ENCODE data around the gene MRPS2.
A peak's percentile ranks its signal among the peaks of the same experiment; 100 is the strongest.
"Not testable (repeated sequence)": the region's sequence is repeated elsewhere in the genome, so short reads cannot be mapped to it uniquely, and the experiment has no call there.

The MRPS2 gene

DNA sequence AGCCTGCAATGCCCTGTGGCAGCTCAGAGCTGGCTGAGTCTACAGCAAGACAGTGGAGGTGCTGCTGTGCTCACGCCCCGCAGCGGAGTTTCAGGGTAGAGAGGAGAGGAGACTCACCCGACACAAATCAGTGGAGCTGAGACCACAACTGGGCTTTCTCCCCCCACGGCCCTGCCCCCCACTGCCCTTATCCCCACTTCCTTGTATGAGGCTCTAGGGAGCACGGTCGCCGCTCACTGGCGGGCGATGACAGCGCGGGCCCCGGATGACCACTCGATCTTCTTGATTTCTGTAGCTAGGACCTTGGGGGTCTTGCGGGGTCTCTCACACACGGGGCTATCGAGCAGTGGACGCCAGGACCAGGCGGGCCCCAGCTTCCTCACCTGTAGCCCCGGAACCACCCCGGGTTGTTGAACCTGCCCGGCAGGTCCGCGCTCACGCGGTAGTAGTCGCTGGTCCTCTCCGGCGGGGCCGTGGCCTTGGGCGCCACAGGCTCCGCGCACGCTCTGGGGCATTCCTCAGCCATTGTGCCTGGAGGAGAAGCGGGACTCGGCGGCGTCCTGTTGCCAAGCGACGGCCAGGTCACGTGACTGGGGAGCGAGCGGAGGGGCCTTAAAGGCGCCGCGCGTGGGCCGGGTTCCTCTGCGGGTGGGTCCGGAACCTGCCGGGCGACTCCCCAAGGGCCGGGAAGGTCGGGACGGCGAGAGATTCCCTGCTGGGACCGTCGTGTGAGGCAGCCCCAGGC lies 984 bp upstream of the MRPS2 start:
- peak; percentile 79 to 83 for DNase-seq (ENCODE audit: low read depth in 2 of 2)

GRCh38 chr9:135500071-135500524 lies 384 bp upstream of the MRPS2 start:
- no peak for DNase-seq (ENCODE audit: low read depth in 2 of 2)

DNA sequence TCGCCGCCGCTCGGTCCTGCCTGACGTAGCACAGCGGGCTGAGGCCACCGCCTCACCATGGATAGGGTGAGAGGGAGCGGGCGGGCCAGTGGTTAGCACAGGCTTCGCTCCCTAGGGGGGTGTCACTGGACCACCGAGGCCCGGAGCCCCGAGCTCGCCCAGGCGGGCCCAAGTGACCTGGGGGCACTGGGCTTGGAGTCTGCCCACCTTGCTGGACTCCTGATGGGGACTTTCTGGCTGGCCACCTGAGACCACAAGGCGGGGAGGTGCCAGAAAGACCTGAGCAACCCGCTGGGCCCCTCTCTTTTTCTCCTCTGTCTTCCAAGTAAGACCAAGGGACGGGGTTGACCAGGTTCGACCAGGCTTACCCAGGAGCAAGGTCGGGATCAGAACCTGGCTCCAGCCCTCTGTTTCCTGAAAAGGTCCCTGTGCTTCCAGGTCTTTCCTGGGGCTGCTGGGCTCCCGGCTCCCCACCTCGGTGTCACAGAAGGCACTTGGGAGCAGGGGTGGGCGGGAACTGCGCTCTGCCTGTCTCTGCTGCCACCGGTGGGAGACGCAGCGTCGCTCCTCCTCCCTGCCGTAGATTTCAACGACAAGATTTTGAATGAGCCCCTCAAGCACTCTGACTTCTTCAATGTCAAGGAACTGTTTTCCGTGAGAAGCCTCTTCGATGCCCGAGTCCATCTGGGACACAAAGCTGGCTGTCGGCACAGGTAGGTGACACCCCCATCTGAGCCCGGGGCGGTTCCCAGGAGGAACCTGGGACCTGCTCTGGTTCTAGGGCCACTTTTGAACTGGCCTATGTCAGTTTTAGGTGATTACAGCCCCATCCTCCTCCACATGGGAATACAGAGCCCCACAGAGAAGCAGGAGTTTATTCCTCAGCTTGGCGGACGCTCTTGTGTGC lies 1.0 kb downstream of the MRPS2 start:
- no peak for DNase-seq (ENCODE audit: low read depth in 2 of 2)

- DNase-seq (ENCODE audit: low read depth in 2 of 2), result no peak
These were observed 1.8 kb downstream of the MRPS2 start for GRCh38 chr9:135502168-135502872.

DNA sequence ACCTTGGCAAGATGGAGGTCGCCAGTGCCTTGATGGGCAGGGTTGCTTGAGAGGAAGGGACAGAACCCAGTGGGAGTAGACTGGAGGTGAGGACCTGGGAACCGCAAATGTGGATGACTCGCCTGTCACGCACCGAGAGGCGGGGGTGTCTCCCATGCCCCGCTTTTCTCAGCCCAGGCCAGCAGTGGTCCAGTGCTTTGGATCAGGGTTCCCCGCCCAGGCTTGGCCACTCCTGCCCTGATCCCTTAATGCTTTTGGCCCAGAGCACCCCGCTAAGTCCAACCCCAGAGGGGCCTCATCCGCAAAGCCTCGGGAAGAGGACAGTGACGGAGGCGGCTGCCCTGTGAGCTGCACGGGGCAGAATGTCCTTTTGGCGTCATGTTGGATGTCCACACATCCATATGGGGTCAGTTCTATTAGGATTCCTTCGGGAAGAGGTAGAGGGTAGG lies 2.4 kb downstream of the MRPS2 start:
- DNase-seq (ENCODE audit: low read depth in 2 of 2), result no peak

DNA sequence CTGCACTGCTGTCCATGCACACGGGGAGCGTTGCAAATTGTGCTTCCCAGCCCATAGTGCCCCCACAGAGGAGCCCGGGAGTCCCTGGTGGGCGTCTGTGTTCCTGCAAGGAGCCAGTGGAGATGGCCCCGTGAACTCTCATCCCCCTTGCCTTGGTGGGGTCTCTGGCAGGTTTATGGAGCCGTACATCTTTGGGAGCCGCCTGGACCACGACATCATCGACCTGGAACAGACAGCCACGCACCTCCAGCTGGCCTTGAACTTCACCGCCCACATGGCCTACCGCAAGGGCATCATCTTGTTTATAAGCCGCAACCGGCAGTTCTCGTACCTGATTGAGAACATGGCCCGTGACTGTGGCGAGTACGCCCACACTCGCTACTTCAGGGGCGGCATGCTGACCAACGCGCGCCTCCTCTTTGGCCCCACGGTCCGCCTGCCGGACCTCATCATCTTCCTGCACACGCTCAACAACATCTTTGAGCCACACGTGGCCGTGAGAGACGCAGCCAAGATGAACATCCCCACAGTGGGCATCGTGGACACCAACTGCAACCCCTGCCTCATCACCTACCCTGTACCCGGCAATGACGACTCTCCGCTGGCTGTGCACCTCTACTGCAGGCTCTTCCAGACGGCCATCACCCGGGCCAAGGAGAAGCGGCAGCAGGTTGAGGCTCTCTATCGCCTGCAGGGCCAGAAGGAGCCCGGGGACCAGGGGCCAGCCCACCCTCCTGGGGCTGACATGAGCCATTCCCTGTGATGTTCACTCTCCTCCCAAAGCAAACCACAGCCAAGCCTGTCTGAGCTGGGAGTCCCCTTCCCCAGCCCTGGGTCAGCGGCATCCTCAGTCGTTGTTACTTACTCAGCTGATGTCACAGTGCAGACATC lies 3.1 kb downstream of the MRPS2 start:
- DNase-seq (ENCODE audit: low read depth in 2 of 2), result no peak

GRCh38 chr9:135504262-135505243 lies 4.1 kb downstream of the MRPS2 start:
- peak in 1 of 2 donors; percentile 20 for DNase-seq (ENCODE audit: low read depth in 2 of 2)

DNA sequence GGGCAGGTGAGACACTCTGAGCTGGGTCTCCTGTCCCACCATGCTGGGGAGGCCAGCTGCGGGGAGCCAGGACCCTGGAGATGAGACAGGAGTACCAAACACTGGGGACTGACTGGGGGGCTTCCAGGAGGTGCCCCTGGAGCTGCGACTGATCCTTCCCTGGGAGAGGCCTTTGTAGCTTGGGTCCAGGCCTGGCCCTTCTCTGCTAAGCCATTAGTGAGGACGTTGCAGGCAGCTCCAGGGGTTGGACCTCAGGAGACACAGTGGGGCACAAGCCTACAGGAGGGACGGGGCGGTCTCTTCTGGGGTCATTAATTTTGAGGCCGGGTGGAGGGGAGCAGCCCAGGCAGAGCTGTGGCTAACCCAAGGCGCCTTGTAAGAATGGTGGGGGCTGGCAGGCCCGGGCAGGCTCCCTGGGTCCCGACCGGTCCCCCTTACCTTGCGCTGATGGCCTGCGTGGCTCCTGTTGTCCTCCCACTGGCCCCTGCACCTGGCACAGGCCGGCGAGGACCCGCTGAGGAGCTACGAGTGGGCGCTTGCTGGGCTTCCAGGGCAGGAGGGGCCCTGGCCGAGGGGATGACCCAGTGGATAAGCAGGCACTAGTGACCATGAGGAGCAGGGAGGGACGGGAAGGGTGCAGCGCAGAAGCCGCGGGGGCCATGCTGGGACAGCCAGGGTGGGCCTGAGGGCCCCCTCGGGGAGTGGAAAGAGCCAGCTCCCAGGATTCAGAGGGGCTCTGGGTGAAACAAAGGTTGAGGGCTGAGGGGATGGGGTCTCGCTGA lies 5.1 kb downstream of the MRPS2 start:
- no peak for DNase-seq (ENCODE audit: low read depth in 2 of 2)

- DNase-seq (ENCODE audit: low read depth in 2 of 2), result no peak
These were observed 6.0 kb downstream of the MRPS2 start for GRCh38 chr9:135506327-135507103.

DNA sequence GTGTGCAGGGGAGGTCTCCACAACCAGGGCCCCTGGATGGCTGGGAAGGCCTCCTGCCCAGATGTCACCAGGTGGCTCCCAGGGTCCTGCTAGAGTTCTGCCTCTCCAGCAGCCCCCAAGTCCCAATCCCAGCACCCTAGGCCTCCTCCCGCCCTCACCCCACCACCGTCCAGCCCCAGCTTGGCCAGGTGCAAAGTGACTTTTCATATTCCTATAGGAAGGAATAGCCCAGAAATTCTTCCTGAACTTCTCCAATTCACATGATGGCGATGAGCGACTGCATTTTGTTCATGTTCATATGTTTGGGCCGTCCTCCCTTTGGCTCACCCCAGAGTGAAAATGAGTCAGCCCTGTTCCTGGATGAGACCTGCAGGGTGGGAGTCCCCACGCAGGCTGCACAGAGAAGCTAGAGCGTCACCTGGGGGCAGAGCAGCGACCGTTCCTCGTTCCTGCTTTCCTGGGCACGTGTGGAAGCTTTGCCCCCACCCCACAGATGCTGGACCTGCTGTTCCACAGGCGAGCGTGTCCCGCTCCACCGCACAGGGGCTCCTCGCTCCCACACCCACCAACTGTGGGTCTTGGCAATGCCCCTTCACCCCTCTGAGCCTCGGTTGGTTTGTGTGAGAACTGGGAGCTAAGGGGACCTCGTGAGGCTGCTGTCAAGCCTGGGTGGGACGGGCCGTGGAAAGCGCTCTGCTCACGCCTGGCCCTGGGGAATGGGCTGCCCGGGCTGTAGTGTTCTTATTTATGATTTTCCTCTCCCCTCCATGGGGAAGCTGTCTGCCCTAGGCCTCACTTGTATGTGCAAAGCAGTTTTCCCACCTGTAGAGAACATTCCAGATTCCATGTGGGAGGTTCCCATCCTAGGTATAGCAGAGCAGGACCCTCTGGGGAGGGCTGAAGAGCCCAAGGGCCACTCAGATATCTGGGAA lies 6.9 kb downstream of the MRPS2 start:
- no peak for DNase-seq (ENCODE audit: low read depth in 2 of 2)

DNA sequence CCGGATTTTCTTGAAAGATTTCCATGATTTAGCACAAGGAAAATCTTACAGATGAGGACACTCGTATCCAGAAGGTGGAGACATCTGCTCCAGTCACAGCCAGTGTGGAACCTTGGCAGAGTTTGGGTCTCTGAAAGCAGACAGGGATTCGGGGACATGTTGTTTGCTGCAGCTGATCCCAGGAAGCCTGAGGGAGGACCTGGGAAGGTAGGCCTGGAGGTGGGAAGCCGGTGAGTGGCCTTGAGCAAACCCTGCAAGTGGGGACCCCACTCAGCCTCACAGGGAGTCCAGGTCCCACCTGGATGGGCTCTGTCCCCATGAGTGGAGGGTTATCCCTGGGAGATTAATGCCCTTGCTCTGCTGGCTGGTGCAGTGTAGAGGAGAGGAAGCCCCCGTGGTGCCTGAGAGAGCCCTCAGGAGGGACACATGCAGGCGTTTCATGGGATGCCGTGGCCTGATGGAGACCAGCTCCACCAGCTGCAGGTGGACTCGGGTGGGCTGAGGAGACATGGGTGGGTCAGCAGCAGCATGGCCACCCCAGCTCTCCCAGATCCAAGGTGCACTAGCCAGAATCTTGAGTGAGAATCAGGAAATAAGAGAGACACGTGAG lies 7.8 kb downstream of the MRPS2 start:
- no peak for DNase-seq (ENCODE audit: low read depth in 2 of 2)

GRCh38 chr9:135509458-135509857 lies 9.0 kb downstream of the MRPS2 start:
- DNase-seq (ENCODE audit: low read depth in 2 of 2), result no peak

DNA sequence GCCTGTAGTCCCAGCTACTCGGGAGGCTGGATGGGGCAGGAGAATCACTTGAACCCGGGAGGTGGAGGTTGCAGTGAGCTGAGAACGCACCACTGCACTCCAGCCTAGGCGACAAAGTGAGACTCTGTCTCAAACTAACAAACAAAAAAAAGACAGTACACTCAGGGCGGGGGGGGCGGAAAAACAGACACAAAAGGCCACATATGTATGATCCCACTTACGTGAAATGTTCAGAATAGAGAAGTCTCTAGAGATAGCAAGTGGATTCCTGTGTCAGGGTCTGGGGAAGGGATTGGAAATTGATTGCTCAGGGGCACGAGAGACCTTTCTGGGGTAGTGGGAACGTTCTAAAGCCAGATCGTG lies 11.7 kb downstream of the MRPS2 start:
- no peak for DNase-seq (ENCODE audit: low read depth in 2 of 2)

DNA sequence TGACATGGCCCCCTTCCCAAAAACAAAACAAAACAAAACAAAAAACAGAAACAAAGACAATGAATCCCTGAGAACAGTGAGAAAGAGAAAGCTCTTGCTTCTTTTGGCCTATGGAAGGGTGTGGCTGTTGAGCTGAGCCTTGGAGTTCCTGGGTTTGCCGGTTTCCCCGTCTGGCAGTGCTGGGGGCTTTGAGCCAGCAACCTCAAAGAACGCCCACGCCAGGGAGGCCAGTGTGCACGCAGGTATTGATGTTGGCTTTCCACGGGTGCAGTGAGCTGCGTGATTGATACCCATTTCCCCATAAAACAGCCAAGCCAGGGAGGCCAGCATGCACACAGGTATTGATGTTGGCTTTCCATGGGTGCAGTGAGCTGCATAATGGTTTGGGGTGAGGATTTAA lies 12.4 kb downstream of the MRPS2 start:
- no peak for DNase-seq (ENCODE audit: low read depth in 2 of 2)

- no peak for DNase-seq (ENCODE audit: low read depth in 2 of 2)
These were observed 12.9 kb downstream of the MRPS2 start for GRCh38 chr9:135513351-135513846.

- not testable (repeated sequence) for DNase-seq (ENCODE audit: low read depth in 2 of 2)
These were observed 13.4 kb downstream of the MRPS2 start for GRCh38 chr9:135513906-135514305.

Measured in stimulated activated CD8-positive, alpha-beta memory T cell treated with anti-CD3 and anti-CD28 coated beads, Interleukin-15, amount 100 ng/mL, for 4 hours (primary cell).